ENCODE data around the gene FOXN4.

GRCh38 chr12:109239179-109239578 is 69.9 kb downstream of the FOXN4 start:
- TF ChIP-seq CTCF (IDR thresholded peaks at IDR 0.05), result no peak
- no peak for TF ChIP-seq POLR2A (IDR thresholded peaks at IDR 0.05)
- no peak for TF ChIP-seq POLR2AphosphoS5 (IDR thresholded peaks at IDR 0.05)
